ENCODE measurements around the gene GNL3. TPM values are rescaled to one million over a fixed set of nuclear protein-coding genes. Genes with fewer than 3 reads are reported as not detected.

GNL3 gene
- total RNA-seq, 1 experiment from 2014 or later: 205 TPM

GRCh38 chr3:52693071-52693470 is 7.2 kb downstream of the GNL3 start:
- H3K27ac ChIP-seq (ENCODE audit: low read depth, low read length): no peak overlapping the region

GRCh38 chr3:52694528-52695189 is 8.8 kb downstream of the GNL3 start:
- no peak overlapping the region for H3K27ac ChIP-seq (ENCODE audit: low read depth, low read length)
- no peak overlapping the region for H2AFZ ChIP-seq (ENCODE audit: low read depth, low read length, poor library complexity, severe bottlenecking)
- no peaks in the 10 kb centered on the region for H3K4me1 ChIP-seq (ENCODE audit: control insufficient read depth in 1 of 2, insufficient read depth in 2 of 2, low read length in 2 of 2)
- no peaks in the 10 kb centered on the region for H3K9me2 ChIP-seq (ENCODE audit: insufficient read depth)
- H3K79me2 ChIP-seq (ENCODE audit: insufficient read depth, low read length): peaks cover 41% of the 10 kb centered on the region
- H3K9ac ChIP-seq (ENCODE audit: low read length): no peak overlapping the region
- ATAC-seq (no peak; the same call in 1 of the 2 replicates), DNase-seq (ENCODE audit: low read depth, low spot score) (no peak)
- CTCF ChIA-PET: no interaction called here
- peaks cover 29% of the 10 kb centered on the region; the same call in 1 of the 2 replicates for H4K20me1 ChIP-seq (ENCODE audit: insufficient read depth)
- H3K9me3 ChIP-seq (ENCODE audit: control insufficient read depth in 1 of 2, insufficient read depth in 1 of 2, low read depth in 1 of 2, low read length in 2 of 2): no peaks in the 10 kb centered on the region
- POLR2A ChIA-PET: interaction anchor here (0.6 kb wide), 1 partner anchor 8 kb away, joined by 3 read pairs; no protein-coding TSS in a partner anchor
- RAD21 ChIA-PET (ENCODE audit: low non-redundant PET in 1 of 2, low total read pairs in 2 of 2, uncharacterized antibody in 2 of 2, unreplicated experiment in 2 of 2): no interaction called here
- intact Hi-C loops (cut with micrococcal nuclease): no loop called here
- no peak overlapping the region for H3K4me2 ChIP-seq (ENCODE audit: low read length)
- peaks cover 65 to 75% of the 10 kb centered on the region in 2 experiments for H3K36me3 ChIP-seq (ENCODE audit: control insufficient read depth in 1 of 2, insufficient read depth in 2 of 2, low read length in 2 of 2)
- H3K27me3 ChIP-seq (ENCODE audit: insufficient read depth, low read length): no peaks in the 10 kb centered on the region
- BruUV-seq (replicated peaks): TSS peak; percentile 45
- no peak overlapping the region for H3K4me3 ChIP-seq (replicated peaks in 1 of 2; ENCODE audit: low read depth in 1 of 2, low read length in 2 of 2)
- no peak for TF ChIP-seq EZH2phosphoT487 (IDR thresholded peaks at IDR 0.05; ENCODE audit: borderline replicate concordance)
- TF ChIP-seq, protein P1, sequence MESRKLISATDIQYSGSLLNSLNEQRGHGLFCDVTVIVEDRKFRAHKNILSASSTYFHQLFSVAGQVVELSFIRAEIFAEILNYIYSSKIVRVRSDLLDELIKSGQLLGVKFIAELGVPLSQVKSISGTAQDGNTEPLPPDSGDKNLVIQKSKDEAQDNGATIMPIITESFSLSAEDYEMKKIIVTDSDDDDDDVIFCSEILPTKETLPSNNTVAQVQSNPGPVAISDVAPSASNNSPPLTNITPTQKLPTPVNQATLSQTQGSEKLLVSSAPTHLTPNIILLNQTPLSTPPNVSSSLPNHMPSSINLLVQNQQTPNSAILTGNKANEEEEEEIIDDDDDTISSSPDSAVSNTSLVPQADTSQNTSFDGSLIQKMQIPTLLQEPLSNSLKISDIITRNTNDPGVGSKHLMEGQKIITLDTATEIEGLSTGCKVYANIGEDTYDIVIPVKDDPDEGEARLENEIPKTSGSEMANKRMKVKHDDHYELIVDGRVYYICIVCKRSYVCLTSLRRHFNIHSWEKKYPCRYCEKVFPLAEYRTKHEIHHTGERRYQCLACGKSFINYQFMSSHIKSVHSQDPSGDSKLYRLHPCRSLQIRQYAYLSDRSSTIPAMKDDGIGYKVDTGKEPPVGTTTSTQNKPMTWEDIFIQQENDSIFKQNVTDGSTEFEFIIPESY (IDR thresholded peaks at IDR 0.05; ENCODE audit: extremely low read depth, insufficient replicate concordance, low read length): no peak
- no peak for TF ChIP-seq SRF (IDR thresholded peaks at IDR 0.05; ENCODE audit: low read depth)
- no peak for TF ChIP-seq FOSL1 (IDR thresholded peaks at IDR 0.05; ENCODE audit: low read depth)
- TF ChIP-seq ELF1 (IDR thresholded peaks at IDR 0.05; ENCODE audit: borderline replicate concordance, low read depth): no peak
- TF ChIP-seq, protein P2, sequence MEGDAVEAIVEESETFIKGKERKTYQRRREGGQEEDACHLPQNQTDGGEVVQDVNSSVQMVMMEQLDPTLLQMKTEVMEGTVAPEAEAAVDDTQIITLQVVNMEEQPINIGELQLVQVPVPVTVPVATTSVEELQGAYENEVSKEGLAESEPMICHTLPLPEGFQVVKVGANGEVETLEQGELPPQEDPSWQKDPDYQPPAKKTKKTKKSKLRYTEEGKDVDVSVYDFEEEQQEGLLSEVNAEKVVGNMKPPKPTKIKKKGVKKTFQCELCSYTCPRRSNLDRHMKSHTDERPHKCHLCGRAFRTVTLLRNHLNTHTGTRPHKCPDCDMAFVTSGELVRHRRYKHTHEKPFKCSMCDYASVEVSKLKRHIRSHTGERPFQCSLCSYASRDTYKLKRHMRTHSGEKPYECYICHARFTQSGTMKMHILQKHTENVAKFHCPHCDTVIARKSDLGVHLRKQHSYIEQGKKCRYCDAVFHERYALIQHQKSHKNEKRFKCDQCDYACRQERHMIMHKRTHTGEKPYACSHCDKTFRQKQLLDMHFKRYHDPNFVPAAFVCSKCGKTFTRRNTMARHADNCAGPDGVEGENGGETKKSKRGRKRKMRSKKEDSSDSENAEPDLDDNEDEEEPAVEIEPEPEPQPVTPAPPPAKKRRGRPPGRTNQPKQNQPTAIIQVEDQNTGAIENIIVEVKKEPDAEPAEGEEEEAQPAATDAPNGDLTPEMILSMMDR (IDR thresholded peaks at IDR 0.05 in 2 of 3, conservative IDR thresholded peaks at IDR 0.05 in 1 of 3; ENCODE audit: borderline replicate concordance in 1 of 3, insufficient read depth in 1 of 3, low read depth in 2 of 3, low read length in 2 of 3): no peak
- TF ChIP-seq TCF7L2 (IDR thresholded peaks at IDR 0.05; ENCODE audit: borderline replicate concordance, extremely low read depth, insufficient read depth, insufficient read length): no peak

More at GRCh38 chr3:52693071-52693470, 7.2 kb downstream of the GNL3 start:
- Histone ChIP-seq H3K4me3 (replicated peaks in 1 of 2; ENCODE audit: low read depth in 1 of 2, low read length in 2 of 2) (no peak overlapping the region), H4K20me1 (ENCODE audit: insufficient read depth) (peaks cover 29% of the 10 kb centered on the region; the same call in 1 of the 2 replicates), H3K27me3 (ENCODE audit: insufficient read depth, low read length) (no peaks in the 10 kb centered on the region), H3K36me3 (ENCODE audit: control insufficient read depth in 1 of 2, insufficient read depth in 2 of 2, low read length in 2 of 2) (peaks cover 80 to 90% of the 10 kb centered on the region in 2 experiments), H2AFZ (ENCODE audit: low read depth, low read length, poor library complexity, severe bottlenecking) (no peak overlapping the region), H3K9ac (ENCODE audit: low read length) (no peak overlapping the region), H3K4me1 (ENCODE audit: control insufficient read depth in 1 of 2, insufficient read depth in 2 of 2, low read length in 2 of 2) (no peaks in the 10 kb centered on the region), H3K9me2 (ENCODE audit: insufficient read depth) (no peaks in the 10 kb centered on the region), H3K4me2 (ENCODE audit: low read length) (no peak overlapping the region), H3K9me3 (ENCODE audit: control insufficient read depth in 1 of 2, insufficient read depth in 1 of 2, low read depth in 1 of 2, low read length in 2 of 2) (no peaks in the 10 kb centered on the region), H3K79me2 (ENCODE audit: insufficient read depth, low read length) (peaks cover 57% of the 10 kb centered on the region)
- TF ChIP-seq JUND (IDR thresholded peaks at IDR 0.05): no peak
- TF ChIP-seq, protein P2 (IDR thresholded peaks at IDR 0.05 in 2 of 3, conservative IDR thresholded peaks at IDR 0.05 in 1 of 3; ENCODE audit: borderline replicate concordance in 1 of 3, insufficient read depth in 1 of 3, low read depth in 2 of 3, low read length in 2 of 3): no peak
- no peak for TF ChIP-seq ZNF274 (IDR thresholded peaks at IDR 0.05; ENCODE audit: low read depth, low read length)
- no peak for TF ChIP-seq POLR2A (IDR thresholded peaks at IDR 0.05; ENCODE audit: borderline replicate concordance, extremely low read depth, insufficient read depth, insufficient read length)
- no peak for TF ChIP-seq CBX3 (IDR thresholded peaks at IDR 0.05; ENCODE audit: low read depth)
- TF ChIP-seq EZH2phosphoT487 (IDR thresholded peaks at IDR 0.05; ENCODE audit: borderline replicate concordance): no peak
- ATAC-seq (no peak), DNase-seq (ENCODE audit: low read depth, low spot score) (no peak)
- RAD21 ChIA-PET (ENCODE audit: low non-redundant PET in 1 of 2, low total read pairs in 2 of 2, uncharacterized antibody in 2 of 2, unreplicated experiment in 2 of 2): no interaction called here
- POLR2A ChIA-PET: no interaction called here
- BruUV-seq (replicated peaks): no TSS peak
- CTCF ChIA-PET: no interaction called here
- intact Hi-C loops (cut with micrococcal nuclease): no loop called here

Data from HCT116 (cell line).